HEK293 (cell line): ENCODE data around the gene RSPRY1.
A peak's percentile ranks its signal among the peaks of the same experiment; 100 is the strongest.

ENCODE experiments used
- EGR2 ChIP-seq: fragments of 450-650 bp; formaldehyde crosslinking; IDR thresholded peaks from 2 replicates; pipeline ENCODE4 v1.5.1; 2016; ENCODE audit warnings: low read depth, missing biosample characterization, missing genetic modification characterization
- GLIS1 ChIP-seq: fragments of 450-650 bp; formaldehyde crosslinking; IDR thresholded peaks from 2 replicates; pipeline ENCODE4 v1.5.1; 2016; ENCODE audit warnings: missing biosample characterization, missing genetic modification characterization
- KLF1 ChIP-seq: fragments of 450-650 bp; formaldehyde crosslinking; IDR thresholded peaks from 2 replicates; pipeline ENCODE4 v1.5.1; 2016; ENCODE audit warnings: missing biosample characterization, missing genetic modification characterization
- KLF16 ChIP-seq: fragments of 450-650 bp; formaldehyde crosslinking; IDR thresholded peaks from 2 replicates; pipeline ENCODE4 v1.5.1; 2017; ENCODE audit warnings: missing biosample characterization, missing genetic modification characterization
- KLF9 ChIP-seq: fragments of 450-650 bp; formaldehyde crosslinking; IDR thresholded peaks from 2 replicates; pipeline ENCODE4 v1.5.1; 2016; ENCODE audit warnings: missing biosample characterization, missing genetic modification characterization, low read depth
- SP2 ChIP-seq: fragments of 450-650 bp; formaldehyde crosslinking; IDR thresholded peaks from 2 replicates; pipeline ENCODE4 v1.5.1; 2016; ENCODE audit warnings: missing biosample characterization, missing genetic modification characterization
- WT1 ChIP-seq: fragments of 450-650 bp; formaldehyde crosslinking; IDR thresholded peaks from 2 replicates; pipeline ENCODE4 v1.5.1; 2016; ENCODE audit warnings: missing biosample characterization, missing genetic modification characterization
- ZBTB17 ChIP-seq: fragments of 450-650 bp; formaldehyde crosslinking; IDR thresholded peaks from 2 replicates; pipeline ENCODE4 v1.5.1; 2016; ENCODE audit warnings: missing biosample characterization, missing genetic modification characterization
- ZBTB20 ChIP-seq: fragments of 450-650 bp; formaldehyde crosslinking; IDR thresholded peaks from 2 replicates; pipeline ENCODE4 v1.5.1; 2016; ENCODE audit warnings: missing biosample characterization, missing genetic modification characterization
- ZFP41 ChIP-seq: fragments of 450-650 bp; formaldehyde crosslinking; IDR thresholded peaks from 2 replicates; pipeline ENCODE4 v1.5.1; 2016; ENCODE audit warnings: missing biosample characterization, missing genetic modification characterization, borderline replicate concordance
- ZFP69B ChIP-seq: fragments of 450-650 bp; formaldehyde crosslinking; IDR thresholded peaks from 2 replicates; pipeline ENCODE4 v1.5.1; 2016; ENCODE audit warnings: missing biosample characterization, missing genetic modification characterization
- ZNF140 ChIP-seq: fragments of 450-650 bp; formaldehyde crosslinking; IDR thresholded peaks from 2 replicates; pipeline ENCODE4 v1.5.1; 2016; ENCODE audit warnings: missing biosample characterization, missing genetic modification characterization
- ZNF146 ChIP-seq: fragments of 450-650 bp; formaldehyde crosslinking; IDR thresholded peaks from 2 replicates; pipeline ENCODE4 v1.5.1; 2016; ENCODE audit warnings: missing biosample characterization, missing genetic modification characterization
- ZNF175 ChIP-seq: fragments of 450-650 bp; formaldehyde crosslinking; IDR thresholded peaks from 2 replicates; pipeline ENCODE4 v1.5.1; 2016; ENCODE audit warnings: missing biosample characterization, missing genetic modification characterization
- ZNF426 ChIP-seq: fragments of 450-650 bp; formaldehyde crosslinking; IDR thresholded peaks from 2 replicates; pipeline ENCODE4 v1.5.1; 2017; ENCODE audit warnings: missing biosample characterization, missing genetic modification characterization, mild to moderate bottlenecking, inconsistent platforms, moderate library complexity
- ZNF433 ChIP-seq: fragments of 450-650 bp; formaldehyde crosslinking; IDR thresholded peaks from 2 replicates; pipeline ENCODE4 v1.5.1; 2016; ENCODE audit warnings: missing biosample characterization, missing genetic modification characterization, low read depth
- ZNF48 ChIP-seq: fragments of 450-650 bp; formaldehyde crosslinking; IDR thresholded peaks from 2 replicates; pipeline ENCODE4 v1.5.1; 2016; ENCODE audit warnings: missing biosample characterization, missing genetic modification characterization
- ZNF501 ChIP-seq: fragments of 450-650 bp; formaldehyde crosslinking; IDR thresholded peaks from 2 replicates; pipeline ENCODE4 v1.5.1; 2016; ENCODE audit warnings: missing biosample characterization, missing genetic modification characterization
- ZNF530 ChIP-seq: fragments of 450-650 bp; formaldehyde crosslinking; IDR thresholded peaks from 2 replicates; pipeline ENCODE4 v1.5.1; 2016; ENCODE audit warnings: low read depth, missing biosample characterization, missing genetic modification characterization
- ZNF549 ChIP-seq: fragments of 450-650 bp; IDR thresholded peaks from 2 replicates; pipeline ENCODE4 v1.5.1; 2018; ENCODE audit warnings: missing biosample characterization, missing genetic modification characterization, mild to moderate bottlenecking, inconsistent platforms, moderate library complexity
- ZNF561 ChIP-seq: fragments of 450-650 bp; IDR thresholded peaks from 2 replicates; pipeline ENCODE4 v1.5.1; 2018; ENCODE audit warnings: missing biosample characterization, missing genetic modification characterization, borderline replicate concordance
- ZNF600 ChIP-seq: fragments of 450-650 bp; formaldehyde crosslinking; IDR thresholded peaks from 2 replicates; pipeline ENCODE4 v1.5.1; 2016; ENCODE audit warnings: missing biosample characterization, missing genetic modification characterization
- ZNF610 ChIP-seq: fragments of 450-650 bp; formaldehyde crosslinking; IDR thresholded peaks from 2 replicates; pipeline ENCODE4 v1.5.1; 2016; ENCODE audit warnings: missing biosample characterization, missing genetic modification characterization, borderline replicate concordance
- ZNF621 ChIP-seq: fragments of 450-650 bp; formaldehyde crosslinking; IDR thresholded peaks from 2 replicates; pipeline ENCODE4 v1.5.1; 2017; ENCODE audit warnings: missing biosample characterization, missing genetic modification characterization
- ZNF660 ChIP-seq: fragments of 450-650 bp; IDR thresholded peaks from 2 replicates; pipeline ENCODE4 v1.5.1; 2018; ENCODE audit warnings: missing biosample characterization, mild to moderate bottlenecking, missing genetic modification characterization
- ZNF701 ChIP-seq: fragments of 450-650 bp; formaldehyde crosslinking; IDR thresholded peaks from 2 replicates; pipeline ENCODE4 v1.5.1; 2016; ENCODE audit warnings: missing biosample characterization, missing genetic modification characterization
- ZNF76 ChIP-seq: fragments of 450-650 bp; formaldehyde crosslinking; IDR thresholded peaks from 2 replicates; pipeline ENCODE4; 2016; ENCODE audit warnings: low read depth, missing biosample characterization, missing genetic modification characterization, borderline replicate concordance
- ZNF768 ChIP-seq: fragments of 450-650 bp; formaldehyde crosslinking; IDR thresholded peaks from 2 replicates; pipeline ENCODE4 v1.5.1; 2018; ENCODE audit warnings: missing biosample characterization, mild to moderate bottlenecking, missing genetic modification characterization
- ZNF777 ChIP-seq: fragments of 450-650 bp; formaldehyde crosslinking; IDR thresholded peaks from 2 replicates; pipeline ENCODE4 v1.5.1; 2017; ENCODE audit warnings: missing biosample characterization, missing genetic modification characterization, borderline replicate concordance
- ZNF830 ChIP-seq: fragments of 450-650 bp; IDR thresholded peaks from 2 replicates; pipeline ENCODE4 v1.5.0; 2018; ENCODE audit warnings: missing biosample characterization, missing genetic modification characterization, low read depth, mild to moderate bottlenecking, moderate library complexity
- TF ChIP-seq, protein P1 (sequence below): fragments of 450-650 bp; formaldehyde crosslinking; IDR thresholded peaks from 2 replicates; pipeline ENCODE4 v1.5.1; 2016; ENCODE audit warnings: missing biosample characterization, missing genetic modification characterization
- TF ChIP-seq, protein P2 (sequence below): IDR thresholded peaks from 2 replicates; pipeline ENCODE4 v1.6.1; 2011; ENCODE audit warnings: mild to moderate bottlenecking, low read depth, low read length, borderline replicate concordance
- TF ChIP-seq, protein P3 (sequence below): fragments of 450-650 bp; formaldehyde crosslinking; IDR thresholded peaks from 2 replicates; pipeline ENCODE4 v1.5.1; 2017; ENCODE audit warnings: missing biosample characterization, missing genetic modification characterization

RSPRY1 gene

DNA sequence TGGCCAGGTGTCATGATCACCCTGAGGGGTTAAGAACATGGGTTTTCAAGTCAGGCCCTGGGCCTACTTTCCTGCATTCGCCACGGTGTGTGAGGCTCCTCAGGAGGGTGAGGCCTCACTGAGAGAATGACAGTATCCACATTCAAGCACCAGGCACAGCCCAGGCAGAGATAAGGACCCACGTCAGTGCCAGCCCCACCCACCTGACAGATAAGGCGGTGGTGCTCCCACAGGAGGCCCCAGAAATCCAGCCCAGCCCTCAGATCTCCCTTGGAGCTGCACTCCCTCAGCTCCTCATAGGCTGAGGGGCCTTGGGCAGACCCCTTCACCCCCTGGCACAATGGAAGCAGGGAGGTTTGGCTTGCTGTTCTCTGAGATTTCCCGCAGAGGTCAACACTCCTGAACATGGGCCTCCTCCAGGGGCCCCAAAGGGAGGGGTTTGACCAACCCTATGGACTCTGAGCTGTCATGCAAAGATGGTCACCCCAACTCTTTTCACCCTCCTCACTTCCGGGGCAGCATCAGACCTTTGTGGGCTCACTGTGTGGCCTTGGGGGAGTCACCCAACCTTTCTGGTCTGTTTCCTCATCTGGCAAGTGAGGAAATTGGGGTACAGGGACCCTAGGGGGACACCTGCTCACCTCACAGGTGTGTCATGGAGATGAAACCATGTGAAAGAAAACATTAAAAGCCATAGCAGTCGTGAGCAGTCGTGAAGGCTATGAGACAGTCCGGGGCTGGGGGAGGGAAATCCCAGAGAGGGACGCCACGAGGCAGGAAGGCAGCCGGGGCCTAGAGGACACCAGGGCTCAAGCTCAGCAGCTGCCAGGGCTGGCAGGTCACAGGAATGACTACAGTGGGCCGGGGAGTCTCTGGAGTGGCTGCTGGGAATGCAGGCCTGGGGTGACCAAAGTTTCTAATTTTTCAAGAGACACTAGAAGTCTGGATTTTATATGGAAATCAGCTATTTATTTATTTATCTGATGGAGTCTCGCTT, 83.0 kb downstream of the RSPRY1 start (continued):
- TF ChIP-seq, protein P1, sequence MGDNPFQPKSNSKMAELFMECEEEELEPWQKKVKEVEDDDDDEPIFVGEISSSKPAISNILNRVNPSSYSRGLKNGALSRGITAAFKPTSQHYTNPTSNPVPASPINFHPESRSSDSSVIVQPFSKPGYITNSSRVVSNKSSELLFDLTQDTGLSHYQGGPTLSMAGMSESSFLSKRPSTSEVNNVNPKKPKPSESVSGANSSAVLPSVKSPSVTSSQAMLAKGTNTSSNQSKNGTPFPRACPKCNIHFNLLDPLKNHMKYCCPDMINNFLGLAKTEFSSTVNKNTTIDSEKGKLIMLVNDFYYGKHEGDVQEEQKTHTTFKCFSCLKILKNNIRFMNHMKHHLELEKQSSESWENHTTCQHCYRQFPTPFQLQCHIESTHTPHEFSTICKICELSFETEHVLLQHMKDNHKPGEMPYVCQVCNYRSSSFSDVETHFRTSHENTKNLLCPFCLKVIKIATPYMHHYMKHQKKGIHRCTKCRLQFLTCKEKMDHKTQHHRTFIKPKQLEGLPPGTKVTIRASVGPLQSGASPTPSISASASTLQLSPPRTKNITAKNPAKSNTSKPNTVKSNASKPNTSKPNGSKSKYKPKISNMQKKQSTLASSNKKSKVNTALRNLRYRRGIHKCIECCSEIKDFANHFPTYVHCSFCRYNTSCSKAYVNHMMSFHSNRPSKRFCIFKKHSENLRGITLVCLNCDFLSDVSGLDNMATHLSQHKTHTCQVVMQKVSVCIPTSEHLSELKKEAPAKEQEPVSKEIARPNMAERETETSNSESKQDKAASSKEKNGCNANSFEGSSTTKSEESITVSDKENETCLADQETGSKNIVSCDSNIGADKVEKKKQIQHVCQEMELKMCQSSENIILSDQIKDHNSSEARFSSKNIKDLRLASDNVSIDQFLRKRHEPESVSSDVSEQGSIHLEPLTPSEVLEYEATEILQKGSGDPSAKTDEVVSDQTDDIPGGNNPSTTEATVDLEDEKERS (tag by site-specific recombination): no peak
- no peak for TF ChIP-seq ZNF701
- TF ChIP-seq ZNF777 (tag by site-specific recombination): no peak
- no peak for TF ChIP-seq ZNF530 (tag by site-specific recombination)
- TF ChIP-seq ZNF175 (tag by site-specific recombination): no peak
- 0 out of 2 replicates have a peak, but pooled peaks have one; percentile 47 for TF ChIP-seq KLF9 (tag by site-specific recombination)
- no peak for TF ChIP-seq ZNF660 (tag by site-specific recombination)
- no peak for TF ChIP-seq ZFP69B
- TF ChIP-seq ZNF426 (tag by site-specific recombination): no peak
- 0 out of 2 replicates have a peak, but pooled peaks have one; percentile 33 for TF ChIP-seq KLF16 (tag by site-specific recombination)
- TF ChIP-seq, protein P2, sequence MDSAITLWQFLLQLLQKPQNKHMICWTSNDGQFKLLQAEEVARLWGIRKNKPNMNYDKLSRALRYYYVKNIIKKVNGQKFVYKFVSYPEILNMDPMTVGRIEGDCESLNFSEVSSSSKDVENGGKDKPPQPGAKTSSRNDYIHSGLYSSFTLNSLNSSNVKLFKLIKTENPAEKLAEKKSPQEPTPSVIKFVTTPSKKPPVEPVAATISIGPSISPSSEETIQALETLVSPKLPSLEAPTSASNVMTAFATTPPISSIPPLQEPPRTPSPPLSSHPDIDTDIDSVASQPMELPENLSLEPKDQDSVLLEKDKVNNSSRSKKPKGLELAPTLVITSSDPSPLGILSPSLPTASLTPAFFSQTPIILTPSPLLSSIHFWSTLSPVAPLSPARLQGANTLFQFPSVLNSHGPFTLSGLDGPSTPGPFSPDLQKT: no peak
- TF ChIP-seq ZNF140 (tag by site-specific recombination): no peak
- TF ChIP-seq GLIS1 (tag by site-specific recombination): peak; percentile 52
- TF ChIP-seq EGR2 (tag by site-specific recombination): peak; percentile 33; the same call in 1 of the 2 replicates
- no peak for TF ChIP-seq ZNF830
- TF ChIP-seq, protein P3, sequence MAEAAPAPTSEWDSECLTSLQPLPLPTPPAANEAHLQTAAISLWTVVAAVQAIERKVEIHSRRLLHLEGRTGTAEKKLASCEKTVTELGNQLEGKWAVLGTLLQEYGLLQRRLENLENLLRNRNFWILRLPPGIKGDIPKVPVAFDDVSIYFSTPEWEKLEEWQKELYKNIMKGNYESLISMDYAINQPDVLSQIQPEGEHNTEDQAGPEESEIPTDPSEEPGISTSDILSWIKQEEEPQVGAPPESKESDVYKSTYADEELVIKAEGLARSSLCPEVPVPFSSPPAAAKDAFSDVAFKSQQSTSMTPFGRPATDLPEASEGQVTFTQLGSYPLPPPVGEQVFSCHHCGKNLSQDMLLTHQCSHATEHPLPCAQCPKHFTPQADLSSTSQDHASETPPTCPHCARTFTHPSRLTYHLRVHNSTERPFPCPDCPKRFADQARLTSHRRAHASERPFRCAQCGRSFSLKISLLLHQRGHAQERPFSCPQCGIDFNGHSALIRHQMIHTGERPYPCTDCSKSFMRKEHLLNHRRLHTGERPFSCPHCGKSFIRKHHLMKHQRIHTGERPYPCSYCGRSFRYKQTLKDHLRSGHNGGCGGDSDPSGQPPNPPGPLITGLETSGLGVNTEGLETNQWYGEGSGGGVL: no peak
- TF ChIP-seq ZNF610 (tag by site-specific recombination): no peak
- TF ChIP-seq ZNF600 (tag by site-specific recombination): no peak
- no peak for TF ChIP-seq ZBTB20
- 0 out of 2 replicates have a peak, but pooled peaks have one; percentile 44 for TF ChIP-seq ZNF768
- TF ChIP-seq ZNF549 (tag by site-specific recombination): no peak
- TF ChIP-seq ZNF621 (tag by site-specific recombination): no peak
- no peak for TF ChIP-seq WT1 (tag by site-specific recombination)
- TF ChIP-seq ZFP41 (tag by site-specific recombination): no peak
- 0 out of 2 replicates have a peak, but pooled peaks have one; percentile 11 for TF ChIP-seq SP2 (tag by site-specific recombination)
- no peak for TF ChIP-seq ZNF146 (tag by site-specific recombination)
- no peak for TF ChIP-seq ZNF501 (tag by site-specific recombination)
- TF ChIP-seq ZNF48 (tag by site-specific recombination): no peak
- TF ChIP-seq ZNF561: no peak
- no peak for TF ChIP-seq ZNF433 (tag by site-specific recombination)
- TF ChIP-seq KLF1 (tag by site-specific recombination): peak; percentile 91
- no peak for TF ChIP-seq ZNF76 (tag by site-specific recombination)
- no peak for TF ChIP-seq ZBTB17 (tag by site-specific recombination)
